K562 (cell line): ENCODE results near the gene OR9Q1. TPM values are rescaled to one million over a fixed set of nuclear protein-coding genes. Genes with fewer than 3 reads are reported as not detected.

Source experiments
- ATAC-seq: fragments of 200-7000 bp; cut with Tn5 transposase; 3 replicates; pipeline ENCODE4 v1.9.1; 2020; ENCODE audit warnings: moderate library complexity
- BruUV-seq: library from RNA; stranded (reverse); fragments of 400-500 nt; replicated peaks from 2 replicates; lab custom pipeline; 2021; lab: Mats Ljungman, UMichigan
- CTCF ChIA-PET: fragments of 300-600 bp; formaldehyde crosslinking; extraction: SDS; loops from one replicate; lab custom pipeline; 2021; ENCODE audit warnings: low intra/inter-chr PET ratio; lab: Yijun Ruan, JAX
- POLR2A ChIA-PET: fragments of 300-600, 350-650 bp; sonication (Branson Sonifier 250); formaldehyde crosslinking; extraction: SDS; loops from one replicate; lab custom pipeline; 2021; ENCODE audit warnings: antibody characterized with exemption, inconsistent platforms; lab: Yijun Ruan, JAX
- DNase-seq, 4 experiments: peaks; one replicate each; pipeline versions ENCODE4 v3.0.0 to v3.0.0-alpha.2; 2011 to 2018; ENCODE audit warnings: low spot score in 3 of 4, mixed read lengths in 3 of 4; ENCODE audit errors: extremely low read depth in 1 of 4
- FAIRE-seq: peaks from 2 replicates; lab custom pipeline; 2011; peaks lifted over from hg19 to GRCh38; lab: Jason Lieb, UNC
- H2AFZ ChIP-seq: 2 replicates; pipeline ENCODE4 v1.6.0; 2011; ENCODE audit warnings: low read depth, low read length, control low read depth, inconsistent platforms
- H3K27ac ChIP-seq: fragments of 200-600 bp; 3 replicates; pipeline ENCODE4 v1.8.0; 2011; ENCODE audit warnings: low read depth, mild to moderate bottlenecking, control low read depth, inconsistent platforms, low read length, moderate library complexity, mixed read lengths; ENCODE audit errors: extremely low read depth
- H3K27me3 ChIP-seq, 2 experiments: fragments of 300-600 bp in 1 of 2; 2 replicates in 1 of 2; 3 replicates in 1 of 2; pipeline versions ENCODE4 v1.6.0 to v1.8.0; 2011; ENCODE audit warnings: inconsistent platforms in 2 of 2, low read length in 2 of 2, mild to moderate bottlenecking in 1 of 2, mixed read lengths in 1 of 2, moderate library complexity in 1 of 2; ENCODE audit not compliant: control insufficient read depth in 2 of 2, insufficient read depth in 2 of 2
- H3K36me3 ChIP-seq: fragments of 300-600 bp; 3 replicates; pipeline ENCODE4 v1.8.0; 2011; ENCODE audit warnings: mild to moderate bottlenecking, low read length, inconsistent platforms; ENCODE audit not compliant: control insufficient read depth, insufficient read depth
- H3K4me1 ChIP-seq, 2 experiments: fragments of 200-600 bp in 1 of 2; replicated peaks in 1 of 2; 2 replicates in 1 of 2; 3 replicates in 1 of 2; pipeline versions ENCODE4 v1.5.1 to v1.8.0; 2011; ENCODE audit warnings: inconsistent platforms in 2 of 2, low read length in 2 of 2, mild to moderate bottlenecking in 1 of 2, mixed read lengths in 1 of 2, moderate library complexity in 1 of 2; ENCODE audit not compliant: control insufficient read depth in 2 of 2, insufficient read depth in 2 of 2
- H3K4me2 ChIP-seq: 2 replicates; pipeline ENCODE4 v1.6.1; 2011; ENCODE audit warnings: low read length, control low read depth, inconsistent platforms, mixed read lengths; ENCODE audit not compliant: insufficient read depth
- H3K4me3 ChIP-seq: fragments of 200-600 bp; sonication (generic), shearing (Covaris generic); 2 replicates; pipeline ENCODE4 v1.5.1; 2016; ENCODE audit warnings: control low read depth, inconsistent platforms
- H3K79me2 ChIP-seq: fragments of 200-600 bp; 3 replicates; pipeline ENCODE4 v1.8.0; 2011; ENCODE audit warnings: low read length, inconsistent platforms; ENCODE audit not compliant: control insufficient read depth, insufficient read depth
- H3K9ac ChIP-seq, 2 experiments: 2 replicates each; pipeline versions ENCODE4 v1.6.0 to v1.6.1; 2011; ENCODE audit warnings: low read depth in 2 of 2, low read length in 2 of 2, control low read depth in 1 of 2, inconsistent platforms in 1 of 2, mild to moderate bottlenecking in 1 of 2, mixed read lengths in 1 of 2; ENCODE audit not compliant: insufficient read depth in 1 of 2
- H3K9me1 ChIP-seq: one replicate; pipeline ENCODE4 v1.6.0; 2011; ENCODE audit warnings: inconsistent platforms, mild to moderate bottlenecking, low read length, moderate library complexity; ENCODE audit not compliant: control insufficient read depth, insufficient read depth
- H3K9me3 ChIP-seq: replicated peaks from 2 replicates; pipeline ENCODE4 v1.5.1; 2011; ENCODE audit warnings: low read depth, low read length, inconsistent platforms; ENCODE audit not compliant: control insufficient read depth, insufficient read depth
- H4K20me1 ChIP-seq: replicated peaks from 2 replicates; pipeline ENCODE4 v1.6.1; 2011; ENCODE audit warnings: low read length, inconsistent platforms, mixed read lengths; ENCODE audit not compliant: control insufficient read depth, insufficient read depth
- FOXA1 ChIP-seq: fragments of 450-650 bp; IDR thresholded peaks from 2 replicates; pipeline ENCODE4 v1.6.1; 2016; ENCODE audit warnings: mild to moderate bottlenecking, borderline replicate concordance
- HMG20B ChIP-seq: fragments of 250-450 bp; sonication (Bioruptor Pico); IDR thresholded peaks from 2 replicates; pipeline ENCODE4 v1.5.0; 2021; ENCODE audit warnings: mild to moderate bottlenecking
- MTA2 ChIP-seq: fragments of 450-650 bp; IDR thresholded peaks from 2 replicates; pipeline ENCODE4 v1.6.1; 2016; ENCODE audit warnings: low read depth
- POLR2B ChIP-seq: fragments of 450-650 bp; IDR thresholded peaks from 2 replicates; pipeline ENCODE4 v1.6.1; 2018; ENCODE audit warnings: low read depth; ENCODE audit not compliant: partially characterized antibody
- POU5F1 ChIP-seq: fragments of 150-350 bp; IDR thresholded peaks from 2 replicates; pipeline ENCODE4 v1.6.1; 2014; ENCODE audit warnings: borderline replicate concordance, low read length, low read depth, mild to moderate bottlenecking; ENCODE audit not compliant: partially characterized antibody
- RBM39 ChIP-seq: fragments of 200-400 bp; formaldehyde crosslinking; optimal IDR thresholded peaks from 2 replicates; pipeline ENCODE3; 2018; ENCODE audit warnings: low read depth, low read length
- REST ChIP-seq, 2 experiments: fragments of 450-650 bp; formaldehyde crosslinking in 1 of 2; IDR thresholded peaks; 2 replicates each; pipeline versions ENCODE4 v1.4.0 to v1.6.1; 2014 to 2020; ENCODE audit warnings: mild to moderate bottlenecking in 2 of 2, borderline replicate concordance in 1 of 2, low read depth in 1 of 2
- SLC30A9 ChIP-seq: fragments of 250-450 bp; sonication (Bioruptor Pico); IDR thresholded peaks from 2 replicates; pipeline ENCODE4 v1.8.0; 2022; ENCODE audit warnings: mild to moderate bottlenecking, moderate library complexity
- ZKSCAN1 ChIP-seq: fragments of 150-350 bp; IDR thresholded peaks from 2 replicates; pipeline ENCODE4 v1.6.1; 2016; ENCODE audit warnings: low read depth, low read length
- WGBS: fragments of 100-300 bp; shearing (Covaris generic); methylation state at CpG from one replicate; pipeline ENCODE4 v1.1.6; 2016; ENCODE audit warnings: low coverage, mixed read lengths; ENCODE audit not compliant: insufficient coverage; ENCODE audit errors: missing lambda C conversion rate; 5-methylcytosine and 5-hydroxymethylcytosine counted together
- in situ Hi-C: fragments of 300-500 bp; cut with MboI; formaldehyde crosslinking; loops from 4 replicates; pipeline ENCODE4 v1.15.0; 2018; ENCODE audit warnings: inconsistent platforms, mixed read lengths
- intact Hi-C: fragments of 100-400 bp; cut with micrococcal nuclease; formaldehyde crosslinking; loops from 2 replicates; pipeline ENCODE4 v1.14.2; 2022
- polyA plus RNA-seq, 8 experiments: library from polyadenylated mRNA; depleted of rRNA in 4 of 8; stranded (reverse) in 5 of 8; unstranded in 3 of 8; fragments of >200 nt; fragmentation: Nextera tagmentation in 2 of 8; fragmentation: Illumina TruSeq in 1 of 8; extraction: Ambion mirVana in 2 of 8; extraction: Trizol in 1 of 8; gene quantifications; 2 replicates each; pipeline versions ENCODE4 v1.2.1 to v1.2.3, GENCODE V29; 2011 to 2014; ENCODE audit warnings: inconsistent platforms in 1 of 8, missing spikeins in 1 of 8
- total RNA-seq, 7 experiments: library from RNA; depleted of rRNA in 6 of 7; stranded (reverse); fragments of >200 nt in 6 of 7; fragmentation: Illumina TruSeq in 2 of 7; extraction: Trizol in 2 of 7; gene quantifications; 2 replicates each; pipeline versions ENCODE4 v1.2.1 to v1.2.3, GENCODE V29; 2011 to 2021; ENCODE audit warnings: low replicate concordance in 1 of 7

OR9Q1 gene
- total and polyA plus RNA-seq, 9 of the 15 experiments (the other 6 are each of a cell fraction or from before 2014, with no cell fraction given), result not detected

- CTCF ChIA-PET, result no interaction called here
- intact Hi-C loops (no loop called here), in situ Hi-C loops (no loop called here)
- Histone ChIP-seq H3K4me3 (no peak overlapping the region), H3K27me3 (no peaks in the 10 kb centered on the region), H2AFZ (no peak overlapping the region), H4K20me1 (no peaks in the 10 kb centered on the region), H3K27ac (no peak overlapping the region), H3K9me3 (no peaks in the 10 kb centered on the region), H3K4me1 (no peaks in the 10 kb centered on the region), H3K79me2 (no peaks in the 10 kb centered on the region), H3K9me1 (no peaks in the 10 kb centered on the region), H3K4me2 (no peak overlapping the region), H3K36me3 (no peaks in the 10 kb centered on the region)
- WGBS, result 0% methylated on average over 1 of the region's 1 CpG
- no peak for ATAC-seq
- BruUV-seq, result no TSS peak
- TF ChIP-seq POLR2B (no peak), SLC30A9 (CRISPR knock-in tag) (no peak), RBM39 (no peak), MTA2 (no peak), ZKSCAN1 (no peak), POU5F1 (no peak), FOXA1 (no peak)
- TF ChIP-seq, all 486 proteins: peak for 0
- no peak overlapping the region for H3K9ac ChIP-seq
- POLR2A ChIA-PET, result no interaction called here
- no peak for FAIRE-seq
- no peak for DNase-seq
Measured at GRCh38 chr11:58121096-58121495, 97.4 kb downstream of the OR9Q1 start.

- CTCF ChIA-PET, result no interaction called here
- H3K4me2 ChIP-seq, result no peak within 1 kb of the TSS
- no peaks in the 10 kb centered on the region for H4K20me1 ChIP-seq
- H3K9me1 ChIP-seq, result no peaks in the 10 kb centered on the region
- H3K27ac ChIP-seq, result no peak within 1 kb of the TSS
- H3K9ac ChIP-seq, result no peak within 1 kb of the TSS
- no peaks in the 10 kb centered on the region for H3K36me3 ChIP-seq
- POLR2A ChIA-PET, result no interaction called here
- intact Hi-C loops, result no loop called here
- WGBS, result 0% methylated on average over 4 of the region's 4 CpGs
- H2AFZ ChIP-seq, result no peak within 1 kb of the TSS
- H3K79me2 ChIP-seq, result no peaks in the 10 kb centered on the region
- no TSS peak for BruUV-seq
- no peak for DNase-seq
- H3K27me3 ChIP-seq, result no peaks in the 10 kb centered on the region
- no peaks in the 10 kb centered on the region for H3K4me1 ChIP-seq
- in situ Hi-C loops, result no loop called here
- FAIRE-seq, result no peak
- TF ChIP-seq REST (IDR thresholded peaks at IDR 0.05; ENCODE audit: borderline replicate concordance) (peak; percentile 43), REST (CRISPR knock-in tag; IDR thresholded peaks at IDR 0.05; ENCODE audit: low read depth) (no peak), HMG20B (CRISPR knock-in tag) (no peak)
- no peak for ATAC-seq
- no peak within 1 kb of the TSS for H3K4me3 ChIP-seq
- no peaks in the 10 kb centered on the region for H3K9me3 ChIP-seq
Measured at GRCh38 chr11:58125469-58125868, 101.8 kb downstream of the OR9Q1 start, which contains the start of gene OR9I1. Gene OR9I1 (minus strand): TSS chr11:58125530. CDS start chr11:58119444, 6,086 bp downstream.
